GM12874 (cell line): ENCODE results near the gene DBN1.

Experiments used
- TF ChIP-seq, protein P1 (sequence below): IDR thresholded peaks from 2 replicates; pipeline ENCODE4 v1.5.1; 2011; ENCODE audit warnings: low read depth, mild to moderate bottlenecking, control low read depth, low read length, moderate library complexity; ENCODE audit not compliant: insufficient read depth

The DBN1 gene

GRCh38 chr5:177431317-177432142, 41.9 kb downstream of the DBN1 start:
- TF ChIP-seq, protein P1, sequence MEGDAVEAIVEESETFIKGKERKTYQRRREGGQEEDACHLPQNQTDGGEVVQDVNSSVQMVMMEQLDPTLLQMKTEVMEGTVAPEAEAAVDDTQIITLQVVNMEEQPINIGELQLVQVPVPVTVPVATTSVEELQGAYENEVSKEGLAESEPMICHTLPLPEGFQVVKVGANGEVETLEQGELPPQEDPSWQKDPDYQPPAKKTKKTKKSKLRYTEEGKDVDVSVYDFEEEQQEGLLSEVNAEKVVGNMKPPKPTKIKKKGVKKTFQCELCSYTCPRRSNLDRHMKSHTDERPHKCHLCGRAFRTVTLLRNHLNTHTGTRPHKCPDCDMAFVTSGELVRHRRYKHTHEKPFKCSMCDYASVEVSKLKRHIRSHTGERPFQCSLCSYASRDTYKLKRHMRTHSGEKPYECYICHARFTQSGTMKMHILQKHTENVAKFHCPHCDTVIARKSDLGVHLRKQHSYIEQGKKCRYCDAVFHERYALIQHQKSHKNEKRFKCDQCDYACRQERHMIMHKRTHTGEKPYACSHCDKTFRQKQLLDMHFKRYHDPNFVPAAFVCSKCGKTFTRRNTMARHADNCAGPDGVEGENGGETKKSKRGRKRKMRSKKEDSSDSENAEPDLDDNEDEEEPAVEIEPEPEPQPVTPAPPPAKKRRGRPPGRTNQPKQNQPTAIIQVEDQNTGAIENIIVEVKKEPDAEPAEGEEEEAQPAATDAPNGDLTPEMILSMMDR: no peak

GRCh38 chr5:177430972-177431316, 42.5 kb downstream of the DBN1 start:
- TF ChIP-seq, protein P1: no peak

- TF ChIP-seq, protein P1: no peak
Measured at GRCh38 chr5:177430140-177430951, 43.1 kb downstream of the DBN1 start.

- TF ChIP-seq, protein P1: no peak
Measured at GRCh38 chr5:177429248-177430040, 44.0 kb downstream of the DBN1 start.

- TF ChIP-seq, protein P1: no peak
Measured at GRCh38 chr5:177428574-177429217, 44.7 kb downstream of the DBN1 start.

DNA sequence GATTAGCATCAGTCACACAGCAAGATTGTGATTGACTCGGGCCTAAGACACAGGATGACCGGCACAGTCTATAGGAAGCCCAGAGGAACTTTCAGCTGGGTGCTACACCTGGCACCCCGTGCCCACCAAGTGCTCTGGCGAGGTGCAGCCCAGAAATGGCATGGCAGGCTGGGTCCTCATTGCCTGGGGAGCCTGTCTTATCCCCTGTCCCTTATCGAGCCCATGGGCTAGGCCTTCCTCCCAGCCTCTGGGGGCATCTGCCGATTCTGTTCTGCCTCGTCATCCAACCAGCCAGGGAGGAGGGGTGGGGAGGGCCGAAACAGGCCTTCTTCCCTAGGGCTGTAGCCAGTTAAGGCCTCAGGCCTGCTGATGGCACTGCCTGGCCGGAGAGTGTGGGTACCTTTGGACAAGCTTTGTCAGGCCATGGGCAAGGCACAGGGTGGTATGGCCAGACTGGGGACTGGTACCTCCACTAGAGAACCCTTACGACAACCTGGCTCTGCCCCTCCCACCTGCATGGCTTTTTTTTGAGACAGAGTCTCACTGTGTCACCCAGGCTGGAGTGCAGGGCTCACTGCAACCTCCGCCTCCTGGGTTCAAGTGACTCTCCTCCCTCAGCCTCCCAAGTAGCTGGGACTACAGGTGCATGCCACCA, 45.4 kb downstream of the DBN1 start:
- TF ChIP-seq, protein P1: no peak
